Ammon's horn (tissue), 1 donor: ENCODE data around the gene NAV2.
A peak's percentile ranks its signal among the peaks of the same experiment; 100 is the strongest.

ENCODE experiments used
- DNase-seq: peaks from one replicate; pipeline ENCODE4 v3.0.0-alpha.2; 2016; ENCODE audit warnings: low spot score

NAV2 gene

DNA sequence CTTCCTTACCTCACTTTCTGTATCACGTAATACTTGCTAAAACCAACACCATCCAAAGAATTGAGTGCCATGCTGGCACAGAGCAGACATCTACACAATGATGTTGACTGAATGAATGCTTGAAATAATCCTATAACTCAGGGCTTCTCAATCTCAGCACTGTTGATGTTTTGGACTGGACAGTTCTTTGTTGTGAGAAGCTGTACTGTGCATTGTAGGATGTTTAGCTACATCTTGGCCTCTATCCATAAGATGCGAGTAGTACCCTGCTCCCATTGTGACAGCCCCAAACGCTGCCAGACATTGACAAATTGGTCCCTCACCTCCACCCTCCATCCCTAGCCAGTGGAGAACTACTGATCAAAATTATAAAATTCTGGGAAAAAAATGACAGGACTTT lies 153.4 kb downstream of the NAV2 start:
- DNase-seq, result no peak

DNA sequence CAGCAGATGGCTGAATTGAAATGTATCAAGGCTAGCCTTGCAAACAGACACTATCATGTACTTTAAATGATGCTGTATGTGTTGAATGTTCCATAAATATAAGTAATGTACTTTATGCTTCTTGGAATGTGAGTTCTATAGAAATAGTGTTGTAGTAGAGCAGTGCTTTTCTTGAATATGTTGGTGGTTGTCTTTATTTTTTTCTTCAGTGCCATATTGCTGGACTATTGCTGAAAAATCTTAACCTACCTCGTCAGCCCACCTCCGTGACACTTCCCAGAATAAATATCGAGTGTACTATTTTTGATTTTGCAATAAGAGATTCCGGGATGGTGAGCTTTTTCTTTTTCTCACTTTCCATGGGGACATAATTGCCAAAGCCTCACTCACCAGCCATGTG lies 153.9 kb downstream of the NAV2 start:
- no peak for DNase-seq

DNA sequence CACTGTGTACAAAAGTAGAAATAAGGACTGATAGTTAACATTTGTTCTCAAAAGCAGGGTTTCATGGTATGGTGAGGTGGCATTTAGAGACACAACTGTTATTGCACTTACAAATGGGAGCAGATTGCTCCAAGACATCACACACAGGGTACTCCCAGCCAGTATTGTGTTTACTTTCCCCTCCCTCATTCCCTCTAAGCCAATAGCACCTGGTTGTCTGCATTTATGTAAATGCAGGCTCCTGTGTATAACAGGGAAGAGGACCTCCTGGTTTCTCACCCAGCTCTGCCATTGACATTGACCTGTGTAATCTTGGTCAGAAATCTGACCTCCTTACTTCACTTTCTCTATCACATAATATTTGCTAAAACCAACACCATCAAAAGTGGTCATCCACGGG lies 154.4 kb downstream of the NAV2 start:
- no peak for DNase-seq

DNA sequence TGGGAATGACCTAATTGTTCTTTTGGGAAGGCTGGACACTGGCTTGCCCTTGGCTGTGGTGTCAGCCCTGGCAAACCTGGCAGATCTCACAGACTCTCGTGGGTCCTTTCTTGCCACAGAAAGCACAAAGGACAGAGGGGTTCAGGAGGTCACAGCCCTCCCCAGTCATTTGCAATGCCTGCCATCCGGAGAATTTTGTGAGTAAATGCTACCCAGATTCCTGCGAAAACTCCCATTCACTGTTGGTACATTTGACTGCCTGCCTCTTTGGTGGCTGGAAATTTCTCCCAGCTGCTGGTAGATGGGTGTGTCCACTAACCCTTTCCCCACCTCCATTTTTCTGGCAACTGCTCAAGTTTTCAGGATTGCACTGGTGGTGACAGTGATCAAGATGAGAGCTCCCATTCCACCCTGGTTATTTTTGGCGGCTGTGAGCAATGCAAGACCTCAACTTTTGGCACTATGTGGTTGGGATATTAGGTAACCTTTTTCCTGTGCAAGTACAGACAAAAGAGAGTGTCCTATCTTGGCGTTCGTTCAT lies 155.7 kb downstream of the NAV2 start:
- no peak for DNase-seq

DNA sequence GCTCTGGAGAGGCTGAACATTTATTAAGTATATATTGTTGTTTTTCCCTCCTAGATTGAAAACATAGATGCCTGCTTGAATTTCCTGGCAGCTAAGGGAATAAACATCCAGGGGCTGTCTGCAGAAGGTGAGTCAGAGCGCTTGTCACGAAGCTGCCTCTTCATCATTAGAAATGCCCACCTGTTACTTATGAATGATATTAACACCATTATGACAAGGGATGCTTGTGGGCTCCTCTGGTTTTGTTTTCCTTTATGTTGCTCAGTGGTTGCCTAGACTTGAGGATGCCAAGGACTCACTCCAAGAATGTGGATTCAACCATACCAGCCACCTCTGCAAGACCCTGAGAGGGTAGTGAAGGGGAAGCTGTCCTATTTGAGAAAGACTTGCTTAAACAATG lies 156.2 kb downstream of the NAV2 start:
- DNase-seq, result no peak

DNA sequence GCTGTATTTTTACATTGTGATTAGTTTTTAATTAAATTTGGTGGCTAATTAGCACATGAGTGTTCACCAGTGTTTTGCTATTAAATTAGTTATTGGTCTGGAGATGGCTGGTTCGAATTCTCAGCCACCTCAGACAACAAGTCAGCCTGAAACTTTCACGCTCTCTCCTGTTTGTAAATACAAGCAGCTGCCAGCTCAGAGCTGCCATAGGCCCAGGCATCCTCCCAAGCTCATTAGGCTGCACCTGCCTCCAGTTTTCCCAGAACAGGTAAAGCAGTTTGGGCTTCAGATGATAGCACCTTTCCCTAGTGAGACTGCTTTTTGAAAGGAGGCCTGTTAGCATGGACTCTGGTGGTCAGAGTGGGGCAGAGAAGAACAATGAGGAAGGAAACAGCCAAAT lies 156.8 kb downstream of the NAV2 start:
- no peak for DNase-seq

DNA sequence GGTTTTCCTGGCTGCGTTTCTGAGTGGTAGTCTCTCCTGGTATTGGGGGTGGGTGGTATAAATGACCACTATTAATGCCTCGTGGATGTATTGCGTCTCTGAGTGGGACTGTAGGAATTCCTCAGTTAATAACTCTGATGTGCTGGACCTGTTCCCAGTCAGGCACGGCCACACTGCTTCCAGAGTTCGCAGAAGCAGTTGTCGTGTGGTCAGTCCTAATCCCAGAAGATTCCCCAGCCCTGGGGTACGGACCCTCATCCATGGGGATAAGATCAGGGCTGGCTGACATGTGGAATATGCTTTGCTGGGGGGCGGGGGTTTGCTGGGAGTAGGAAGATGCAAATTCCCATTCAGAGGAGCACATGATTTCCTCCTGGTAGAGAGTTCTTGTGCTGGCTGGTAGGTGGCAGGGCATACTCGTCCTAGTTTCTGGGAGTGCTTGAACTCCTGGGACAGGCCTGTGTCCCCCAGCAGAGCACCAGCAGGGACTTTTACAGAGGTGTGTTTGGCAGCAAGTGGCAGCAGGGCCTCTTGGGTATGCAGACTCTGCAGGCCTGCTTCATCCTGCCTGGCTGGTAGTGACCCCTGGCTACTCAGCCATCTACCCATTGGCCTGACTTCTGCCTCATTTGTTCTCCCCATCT lies 157.4 kb downstream of the NAV2 start:
- no peak for DNase-seq

DNA sequence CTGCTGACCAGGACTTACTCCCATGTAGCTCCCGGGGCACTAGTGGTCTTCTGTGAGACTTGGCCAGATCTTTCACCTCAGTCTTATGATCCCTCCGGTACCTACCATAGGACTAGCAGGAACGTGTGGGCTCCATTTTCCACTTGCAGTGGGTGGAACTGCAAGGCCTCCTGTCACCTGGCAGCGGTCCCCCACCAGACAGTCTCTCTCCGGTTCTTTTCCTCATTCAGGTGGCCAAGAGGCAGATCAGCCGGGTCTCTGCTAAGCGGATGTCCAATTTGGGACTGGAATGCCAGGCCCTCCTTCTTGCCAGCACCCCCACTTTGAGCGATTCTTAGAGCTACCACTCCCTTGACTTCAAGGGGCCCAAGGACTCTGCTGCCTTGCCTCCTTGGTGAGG lies 158.9 kb downstream of the NAV2 start:
- DNase-seq, result no peak

DNA sequence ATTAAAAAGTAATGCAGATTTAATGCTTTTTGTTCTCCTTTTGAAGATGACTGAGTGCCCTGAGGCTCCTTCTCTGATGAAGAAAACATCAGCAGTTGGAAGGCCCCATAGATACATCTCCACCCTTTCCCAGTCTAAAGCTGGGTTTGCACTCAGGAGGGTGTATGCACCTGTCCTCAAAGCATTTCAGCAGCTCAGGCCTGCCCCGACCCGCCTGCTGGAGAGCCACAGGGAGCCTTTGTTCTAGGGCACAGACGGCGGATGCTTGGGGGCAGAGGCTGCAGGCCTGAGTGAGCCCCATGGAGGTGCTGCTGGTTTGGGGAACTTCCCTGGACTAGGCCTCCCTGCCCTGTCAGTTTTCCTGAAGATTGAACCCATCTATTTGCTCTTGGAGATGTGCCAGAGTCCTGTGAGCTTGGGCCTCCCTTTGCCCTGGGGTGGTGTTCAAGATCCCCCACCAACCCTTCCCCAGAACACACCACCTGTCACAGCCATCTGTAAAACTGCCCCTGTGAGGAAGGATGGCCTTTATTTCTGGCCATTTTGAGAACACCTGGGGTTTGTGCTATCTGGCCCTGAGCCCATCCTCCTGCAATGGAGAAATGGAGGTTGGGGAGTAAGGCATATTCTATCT lies 160.0 kb downstream of the NAV2 start:
- DNase-seq, result no peak

DNA sequence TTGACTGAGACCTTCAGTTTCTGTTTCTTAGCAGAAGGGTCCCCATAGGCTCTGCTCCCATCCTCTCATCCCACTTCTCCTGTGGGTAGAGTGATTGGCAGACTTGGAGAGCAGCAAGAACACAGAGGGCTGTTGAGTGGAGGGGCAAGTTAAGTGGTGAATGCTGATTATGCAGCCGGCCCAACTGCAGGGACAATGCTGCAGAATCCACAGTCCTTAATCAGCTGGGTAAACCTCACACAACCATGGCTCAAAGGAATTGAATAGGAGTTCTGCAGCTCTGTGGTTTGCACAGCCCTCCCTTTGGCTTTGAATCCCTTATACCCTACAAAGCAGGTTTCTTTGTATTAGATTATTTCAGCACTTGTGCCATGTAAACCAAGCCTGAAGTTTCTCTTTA lies 161.1 kb downstream of the NAV2 start:
- DNase-seq, result no peak

DNA sequence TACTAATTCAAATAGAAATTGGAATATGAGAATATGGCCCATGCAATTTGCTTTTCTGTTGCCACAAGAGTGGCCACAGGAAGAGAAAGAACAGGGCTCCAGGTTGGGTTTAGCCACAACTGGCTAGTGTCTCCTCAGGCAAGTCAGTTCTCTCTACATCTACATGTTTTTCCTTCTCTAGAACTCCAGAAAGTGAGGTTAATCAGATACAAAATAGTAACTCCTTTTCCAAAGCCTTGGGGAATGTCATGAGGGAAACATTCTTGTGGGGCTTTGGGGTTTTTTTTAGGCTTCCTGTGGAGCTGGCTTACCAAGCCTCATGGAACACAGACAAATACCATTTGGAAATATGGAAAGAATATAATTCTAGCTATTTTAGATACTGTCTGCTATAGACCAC lies 161.6 kb downstream of the NAV2 start:
- DNase-seq, result no peak

DNA sequence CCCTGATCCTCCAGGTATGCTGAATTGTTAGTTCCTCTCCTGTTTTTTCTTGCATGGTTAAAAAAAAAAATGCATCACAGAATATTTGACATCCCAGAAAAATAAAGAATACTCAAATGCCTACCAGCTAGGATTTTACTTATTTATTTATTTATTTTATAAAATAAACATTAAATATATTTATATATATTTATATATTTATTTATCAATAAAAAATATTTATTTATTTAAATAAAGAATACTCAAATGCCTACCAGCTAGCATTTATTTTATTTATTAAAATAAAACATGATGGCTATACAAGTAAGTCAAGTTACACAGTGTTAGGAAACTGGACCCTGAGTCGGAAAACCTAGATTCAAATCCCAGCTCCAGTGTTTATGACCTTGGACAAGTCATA lies 164.1 kb downstream of the NAV2 start:
- no peak for DNase-seq

DNA sequence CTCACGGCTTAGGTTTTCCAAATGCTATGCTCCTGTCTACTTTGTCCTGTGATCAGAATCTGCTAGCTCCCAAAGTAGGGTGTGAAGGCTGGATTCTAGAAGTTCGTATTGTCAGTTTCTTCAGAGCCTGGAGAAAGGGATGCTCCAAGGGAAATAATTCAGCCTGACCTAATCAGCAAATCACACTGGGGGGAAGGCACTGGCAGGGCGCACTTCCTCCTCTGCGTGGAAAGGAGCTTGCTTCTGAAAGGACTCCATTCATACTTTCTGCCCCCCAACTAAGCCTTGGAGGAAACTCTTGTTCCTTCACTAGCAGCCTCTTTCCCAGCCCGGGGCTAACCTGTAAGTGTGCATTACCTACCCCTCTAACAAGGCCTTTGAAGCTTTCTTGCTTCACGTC lies 165.9 kb downstream of the NAV2 start:
- DNase-seq, result no peak

DNA sequence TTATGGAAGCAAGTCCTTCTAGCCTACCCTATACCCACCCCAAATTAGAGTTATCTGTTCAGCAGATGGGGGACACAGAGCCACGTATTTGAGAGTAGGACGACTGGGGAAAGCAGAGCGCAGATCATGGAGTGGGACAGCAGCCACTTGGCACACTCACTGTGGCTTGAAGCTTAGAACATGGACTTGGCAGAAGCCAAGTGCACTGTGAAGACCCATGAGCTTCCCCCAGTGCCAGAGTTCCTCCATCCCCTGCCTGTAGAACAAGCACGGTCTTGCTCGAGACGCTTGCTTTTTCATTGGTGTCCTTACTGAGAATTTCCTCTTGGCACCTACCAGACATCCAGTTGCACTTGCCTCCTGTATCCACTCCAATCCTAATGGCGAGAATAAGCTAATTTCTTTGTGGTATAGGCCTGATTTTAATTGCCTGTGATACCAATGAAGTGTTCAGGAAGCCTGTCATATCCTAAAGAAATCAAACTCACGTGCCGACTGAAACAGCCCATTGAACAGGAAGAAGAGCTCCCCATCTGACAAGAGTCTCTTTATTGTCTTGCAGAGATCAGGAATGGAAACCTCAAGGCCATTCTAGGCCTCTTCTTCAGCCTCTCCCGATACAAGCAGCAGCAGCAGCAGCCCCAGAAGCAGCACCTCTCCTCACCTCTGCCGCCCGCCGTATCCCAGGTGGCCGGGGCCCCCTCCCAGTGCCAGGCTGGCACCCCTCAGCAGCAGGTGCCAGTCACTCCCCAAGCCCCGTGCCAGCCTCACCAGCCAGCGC lies 166.9 kb downstream of the NAV2 start:
- DNase-seq, result peak; percentile 61

DNA sequence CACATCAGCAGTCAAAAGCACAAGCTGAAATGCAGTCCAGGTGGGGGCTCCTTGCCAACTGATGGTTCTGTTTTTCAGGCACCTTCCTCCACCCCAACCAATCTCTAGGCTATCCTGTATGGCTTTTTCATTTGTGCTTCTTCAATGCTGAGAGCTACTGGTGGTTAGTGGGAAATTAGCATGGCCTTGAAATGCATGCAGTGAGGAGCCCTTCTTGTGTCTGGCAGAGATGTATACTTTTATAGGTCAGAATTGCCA lies 167.4 kb downstream of the NAV2 start:
- DNase-seq, result no peak

DNA sequence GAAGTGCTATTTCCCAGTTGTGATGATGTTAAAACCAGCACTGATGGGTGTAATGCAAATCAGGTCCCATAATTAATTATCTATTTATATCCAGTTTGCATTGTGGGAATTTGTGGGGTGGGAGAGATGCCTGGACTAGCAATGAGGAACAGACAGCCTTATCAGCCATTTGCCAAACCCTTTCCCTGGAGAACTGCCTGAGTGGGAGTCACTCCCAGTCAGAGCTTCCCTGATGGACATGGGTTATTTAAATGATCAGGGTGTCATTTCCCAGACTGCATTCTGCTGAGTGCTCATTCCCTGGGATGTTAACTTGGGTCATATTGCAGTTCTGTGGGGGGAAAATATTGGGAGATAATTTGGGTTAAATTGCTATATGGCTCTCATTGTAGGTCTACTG lies 168.5 kb downstream of the NAV2 start:
- no peak for DNase-seq

DNA sequence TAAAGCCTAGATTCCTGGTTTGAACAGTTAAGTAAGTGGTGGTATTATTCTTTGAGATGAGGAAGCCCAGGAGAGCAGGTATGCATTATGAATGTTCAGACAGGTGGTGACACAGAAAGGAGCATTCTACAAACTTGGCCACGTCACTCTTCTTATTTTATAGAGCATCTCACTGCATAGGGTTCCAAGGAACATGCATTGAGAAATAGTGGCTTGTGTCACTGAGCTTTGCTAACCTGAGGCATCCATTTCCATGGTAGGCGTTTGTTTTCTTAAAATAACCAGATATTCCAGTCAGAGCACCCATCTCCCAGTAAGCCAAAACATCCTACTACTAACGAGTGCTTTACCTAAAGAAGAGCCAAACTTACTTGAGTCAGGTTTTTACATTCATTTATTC lies 169.7 kb downstream of the NAV2 start:
- DNase-seq, result no peak

DNA sequence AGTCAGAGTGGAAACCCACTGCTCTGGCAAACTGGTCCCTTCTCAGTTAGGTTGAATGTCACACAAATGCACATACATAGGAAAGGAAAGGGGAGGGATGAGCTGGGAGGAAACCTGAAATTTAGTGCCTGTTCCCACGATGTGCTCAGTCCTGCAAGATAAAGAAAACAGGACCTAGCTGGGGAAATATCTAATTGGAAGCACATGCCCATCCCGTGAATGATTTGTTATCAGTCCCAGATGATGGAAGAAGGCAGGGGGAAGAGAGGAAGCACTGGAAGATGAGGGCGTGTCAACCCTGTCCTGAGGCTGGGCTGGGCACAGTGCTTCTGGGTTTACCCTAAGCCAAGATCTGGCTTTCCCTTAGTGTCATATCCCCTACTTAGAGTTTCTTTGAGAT lies 173.9 kb downstream of the NAV2 start:
- no peak for DNase-seq

DNA sequence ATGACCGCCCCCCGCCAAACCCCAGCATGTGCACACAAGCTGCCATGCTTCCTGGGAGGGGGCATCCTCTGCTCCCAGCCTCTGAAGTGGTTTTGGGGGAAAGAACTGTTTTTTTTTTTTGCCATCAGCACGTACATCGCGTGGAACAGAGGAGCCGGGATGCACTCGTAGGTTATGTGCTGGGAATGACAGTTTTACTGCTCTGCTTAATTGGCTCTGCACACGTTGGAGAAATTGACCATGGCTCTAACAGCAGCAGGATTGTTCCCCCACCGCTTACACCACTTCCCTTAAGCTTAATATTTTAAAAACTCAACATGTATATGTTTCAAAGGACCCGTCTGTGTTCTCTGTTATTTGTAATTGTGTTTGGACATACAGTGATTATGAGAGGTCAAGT lies 175.2 kb downstream of the NAV2 start:
- no peak for DNase-seq

DNA sequence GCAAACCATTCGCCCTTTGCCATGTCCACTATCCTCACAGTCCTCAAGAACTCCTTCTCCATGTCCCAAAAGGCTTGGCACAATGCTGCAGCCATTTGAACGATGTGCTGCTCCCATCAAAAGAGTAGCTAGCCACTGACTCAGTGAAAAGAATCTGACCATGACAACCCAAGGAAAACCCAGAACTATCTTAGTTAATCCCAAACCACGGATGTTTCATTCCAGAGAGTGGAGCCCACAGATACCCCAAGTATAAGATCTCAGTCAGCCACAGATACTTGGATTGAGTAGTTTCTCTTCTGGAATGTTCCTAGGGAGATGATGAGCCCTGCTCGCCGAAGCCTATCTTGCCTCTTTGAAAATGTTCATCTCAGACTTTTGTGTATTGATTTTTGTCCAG lies 176.9 kb downstream of the NAV2 start:
- DNase-seq, result no peak

DNA sequence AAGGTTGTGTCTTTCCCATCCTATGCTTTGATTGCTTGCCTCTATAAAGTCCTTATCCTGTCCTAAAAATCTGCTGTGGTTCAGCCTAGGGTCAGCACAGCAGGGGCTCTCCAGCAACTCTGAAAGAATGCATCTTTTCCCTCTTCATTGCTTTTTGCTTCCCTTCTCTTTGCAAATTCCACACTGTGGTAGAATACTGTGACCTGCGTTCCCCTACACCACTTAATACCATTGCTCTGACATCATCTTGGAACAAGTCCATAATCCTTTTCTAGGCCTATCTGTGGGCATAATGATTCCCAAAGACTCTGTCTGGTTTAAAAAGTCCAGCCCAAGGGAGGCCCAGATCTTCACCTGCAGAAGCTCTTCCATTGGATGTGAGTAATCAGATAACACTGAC lies 177.7 kb downstream of the NAV2 start:
- no peak for DNase-seq

DNA sequence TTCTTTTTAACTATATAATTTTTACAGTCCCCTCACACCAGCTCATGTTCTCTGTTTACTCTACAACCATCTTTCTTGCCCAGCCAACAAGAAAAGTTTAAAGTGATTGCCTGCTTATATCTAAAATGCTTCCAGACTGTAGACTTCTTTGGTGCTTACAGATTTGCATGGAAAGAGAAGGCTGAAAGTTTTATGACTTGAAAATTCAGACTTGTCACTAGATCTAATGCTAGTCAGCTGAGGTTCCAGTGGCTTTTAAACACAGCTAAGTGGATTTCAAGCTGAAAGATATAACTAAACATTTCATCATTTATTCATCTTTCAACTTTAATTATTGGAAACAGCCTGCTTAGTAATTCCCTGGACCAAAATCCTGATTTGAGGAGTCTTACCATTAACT lies 178.4 kb downstream of the NAV2 start:
- no peak for DNase-seq

DNA sequence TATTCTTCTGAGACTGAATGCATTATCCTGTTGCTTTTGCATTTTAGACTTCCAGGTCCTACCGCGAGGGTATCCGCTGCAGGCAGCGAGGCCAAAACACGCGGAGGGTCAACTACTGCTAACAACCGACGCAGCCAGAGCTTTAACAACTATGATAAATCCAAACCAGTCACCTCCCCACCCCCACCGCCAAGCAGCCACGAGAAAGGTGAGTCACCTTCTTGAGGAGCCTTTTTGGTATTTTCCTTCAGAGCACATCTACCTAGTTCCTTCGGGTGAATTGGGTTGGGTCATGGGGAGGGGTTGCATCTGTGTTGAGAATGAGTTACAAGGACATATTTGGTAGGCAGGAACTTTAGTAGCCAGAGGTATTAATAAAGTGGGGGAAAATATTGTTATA lies 179.8 kb downstream of the NAV2 start:
- DNase-seq, result no peak

DNA sequence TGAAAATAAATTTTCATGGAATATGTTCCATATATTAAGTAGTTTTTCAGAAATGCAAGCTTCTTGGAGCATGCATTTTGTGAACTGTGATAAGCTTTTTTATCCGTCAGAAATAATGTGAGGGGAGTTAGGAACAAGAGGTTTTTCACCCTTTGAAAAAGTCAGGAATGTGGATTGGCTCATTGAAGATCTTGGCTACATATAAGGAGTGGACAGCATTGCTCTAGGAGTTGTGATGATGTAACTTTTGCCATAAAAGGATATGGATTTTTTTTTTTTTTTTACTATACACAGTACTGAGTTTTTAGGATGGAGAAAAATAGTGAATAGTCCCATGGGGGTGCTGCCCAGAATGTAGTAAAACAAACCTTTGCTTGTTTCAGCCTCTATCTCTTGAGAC lies 180.2 kb downstream of the NAV2 start:
- DNase-seq, result no peak
